Measurements from ENCODE around the gene SEMA5A.

DNA sequence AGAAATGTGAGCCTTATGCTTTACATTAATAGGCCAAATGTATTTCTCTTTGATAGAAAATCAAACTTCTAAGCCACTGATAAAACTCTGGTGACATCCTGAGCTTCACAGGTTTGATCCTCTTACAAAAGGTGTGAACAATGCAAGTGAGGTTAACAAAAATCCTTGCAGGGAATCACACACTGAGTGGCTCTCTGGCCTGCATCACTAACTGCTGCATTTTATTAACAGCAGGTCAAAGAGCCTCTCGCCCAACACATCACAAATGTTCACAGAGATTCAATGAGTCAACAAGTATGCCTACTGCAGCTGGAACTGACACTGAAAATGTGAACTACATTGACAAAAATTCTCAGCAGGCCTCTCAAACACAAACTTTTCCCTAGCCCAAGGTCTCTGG is 122.3 kb downstream of the SEMA5A start:
- TF ChIP-seq YY1 (IDR thresholded peaks at IDR 0.05; ENCODE audit: low read depth, low read length) (no peak), BCL11A (IDR thresholded peaks at IDR 0.05; ENCODE audit: low read depth in 2 of 2, low read length in 2 of 2) (no peak), TAF1 (IDR thresholded peaks at IDR 0.05; ENCODE audit: low read depth, low read length) (no peak)
- TF ChIP-seq, protein P1, sequence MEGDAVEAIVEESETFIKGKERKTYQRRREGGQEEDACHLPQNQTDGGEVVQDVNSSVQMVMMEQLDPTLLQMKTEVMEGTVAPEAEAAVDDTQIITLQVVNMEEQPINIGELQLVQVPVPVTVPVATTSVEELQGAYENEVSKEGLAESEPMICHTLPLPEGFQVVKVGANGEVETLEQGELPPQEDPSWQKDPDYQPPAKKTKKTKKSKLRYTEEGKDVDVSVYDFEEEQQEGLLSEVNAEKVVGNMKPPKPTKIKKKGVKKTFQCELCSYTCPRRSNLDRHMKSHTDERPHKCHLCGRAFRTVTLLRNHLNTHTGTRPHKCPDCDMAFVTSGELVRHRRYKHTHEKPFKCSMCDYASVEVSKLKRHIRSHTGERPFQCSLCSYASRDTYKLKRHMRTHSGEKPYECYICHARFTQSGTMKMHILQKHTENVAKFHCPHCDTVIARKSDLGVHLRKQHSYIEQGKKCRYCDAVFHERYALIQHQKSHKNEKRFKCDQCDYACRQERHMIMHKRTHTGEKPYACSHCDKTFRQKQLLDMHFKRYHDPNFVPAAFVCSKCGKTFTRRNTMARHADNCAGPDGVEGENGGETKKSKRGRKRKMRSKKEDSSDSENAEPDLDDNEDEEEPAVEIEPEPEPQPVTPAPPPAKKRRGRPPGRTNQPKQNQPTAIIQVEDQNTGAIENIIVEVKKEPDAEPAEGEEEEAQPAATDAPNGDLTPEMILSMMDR (IDR thresholded peaks at IDR 0.05; ENCODE audit: control extremely low read depth in 1 of 3, insufficient read depth in 1 of 3, low read depth in 1 of 3, low read length in 3 of 3): no peak

Data from H1 (cell line).